Hepatocyte (in vitro differentiated cells): Measurements from ENCODE around the gene CERK.

ENCODE experiments used
- EZH2 ChIP-seq: fragments of 200-600 bp; sonication (generic); IDR thresholded peaks from 2 replicates; pipeline ENCODE4 v1.6.1; 2016; ENCODE audit warnings: antibody characterized with exemption, mild to moderate bottlenecking, borderline replicate concordance
- TF ChIP-seq, protein P1 (sequence below): fragments of 200-600 bp; sonication (generic); IDR thresholded peaks from 2 replicates; pipeline ENCODE4 v1.5.1; 2016; ENCODE audit warnings: antibody characterized with exemption, mild to moderate bottlenecking; ENCODE audit not compliant: poor library complexity

GRCh38 chr22:46748206-46748907 is 10.3 kb upstream of the CERK start:
- TF ChIP-seq, protein P1, sequence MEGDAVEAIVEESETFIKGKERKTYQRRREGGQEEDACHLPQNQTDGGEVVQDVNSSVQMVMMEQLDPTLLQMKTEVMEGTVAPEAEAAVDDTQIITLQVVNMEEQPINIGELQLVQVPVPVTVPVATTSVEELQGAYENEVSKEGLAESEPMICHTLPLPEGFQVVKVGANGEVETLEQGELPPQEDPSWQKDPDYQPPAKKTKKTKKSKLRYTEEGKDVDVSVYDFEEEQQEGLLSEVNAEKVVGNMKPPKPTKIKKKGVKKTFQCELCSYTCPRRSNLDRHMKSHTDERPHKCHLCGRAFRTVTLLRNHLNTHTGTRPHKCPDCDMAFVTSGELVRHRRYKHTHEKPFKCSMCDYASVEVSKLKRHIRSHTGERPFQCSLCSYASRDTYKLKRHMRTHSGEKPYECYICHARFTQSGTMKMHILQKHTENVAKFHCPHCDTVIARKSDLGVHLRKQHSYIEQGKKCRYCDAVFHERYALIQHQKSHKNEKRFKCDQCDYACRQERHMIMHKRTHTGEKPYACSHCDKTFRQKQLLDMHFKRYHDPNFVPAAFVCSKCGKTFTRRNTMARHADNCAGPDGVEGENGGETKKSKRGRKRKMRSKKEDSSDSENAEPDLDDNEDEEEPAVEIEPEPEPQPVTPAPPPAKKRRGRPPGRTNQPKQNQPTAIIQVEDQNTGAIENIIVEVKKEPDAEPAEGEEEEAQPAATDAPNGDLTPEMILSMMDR: no peak
- TF ChIP-seq EZH2: no peak
